Amniotic stem cell (primary cell): ENCODE results near the gene SUN5.
"Not testable (repeated sequence)": the region's sequence is repeated elsewhere in the genome, so short reads cannot be mapped to it uniquely, and the experiment has no call there.

ENCODE experiments used
- DNase-seq: peaks from one replicate; lab custom pipeline; 2025; lab: John Stamatoyannopoulos, UW

Gene SUN5

DNA sequence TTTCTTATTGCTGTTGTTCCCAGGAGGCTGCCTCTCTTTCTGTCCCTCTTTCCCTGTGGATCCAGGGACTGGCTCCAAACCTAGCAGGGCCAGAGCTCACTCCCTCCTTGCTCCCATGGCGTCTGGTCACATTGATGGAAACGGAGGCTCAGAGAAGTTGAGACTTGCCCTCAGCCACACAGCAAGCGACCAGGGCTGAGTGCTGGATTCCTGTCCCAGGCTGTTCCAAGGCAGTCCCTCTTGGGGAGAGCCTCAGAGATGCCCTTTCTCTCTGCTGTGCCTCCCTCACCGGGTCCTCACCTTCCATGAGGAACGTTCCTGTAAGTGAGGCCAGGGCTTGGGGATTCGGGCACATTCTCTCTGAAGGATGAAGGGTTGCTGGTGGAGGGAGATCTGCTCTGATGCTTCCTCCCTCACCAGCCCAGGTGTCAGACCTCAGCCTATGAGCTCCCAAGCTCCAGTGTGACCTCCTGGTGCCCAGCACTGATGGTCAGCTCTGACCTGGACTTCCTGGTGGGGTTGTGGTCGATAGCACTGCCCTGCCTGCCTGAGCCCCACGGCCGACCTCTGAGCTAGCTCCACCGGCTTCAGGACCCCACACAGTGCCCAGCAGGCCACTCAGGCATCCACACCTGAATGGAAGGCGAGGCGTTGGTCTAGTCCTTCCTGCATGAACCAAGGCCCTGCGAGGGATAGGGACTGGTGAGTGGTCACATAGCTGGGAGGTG, 26.8 kb downstream of the SUN5 start:
- no peak for DNase-seq

DNA sequence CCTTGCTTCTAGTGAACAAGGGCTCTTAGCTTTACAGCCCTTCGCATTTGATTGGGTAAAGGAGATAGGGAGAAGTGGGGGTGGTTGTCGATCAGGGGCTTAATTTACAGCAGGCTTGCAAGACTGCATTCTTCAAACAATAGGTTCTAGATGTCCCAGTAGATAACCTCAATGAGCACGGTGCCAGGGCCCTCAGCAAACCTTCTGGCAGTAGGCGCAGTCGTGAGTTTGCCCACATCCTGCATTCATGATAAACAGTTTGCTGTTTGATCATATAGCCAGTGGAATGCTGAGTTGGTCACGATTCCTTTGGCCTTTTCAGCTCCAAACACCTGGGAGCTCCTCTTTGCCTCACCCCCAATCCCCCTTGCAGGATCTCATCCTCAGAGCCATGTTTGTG, 27.5 kb downstream of the SUN5 start:
- no peak for DNase-seq

DNA sequence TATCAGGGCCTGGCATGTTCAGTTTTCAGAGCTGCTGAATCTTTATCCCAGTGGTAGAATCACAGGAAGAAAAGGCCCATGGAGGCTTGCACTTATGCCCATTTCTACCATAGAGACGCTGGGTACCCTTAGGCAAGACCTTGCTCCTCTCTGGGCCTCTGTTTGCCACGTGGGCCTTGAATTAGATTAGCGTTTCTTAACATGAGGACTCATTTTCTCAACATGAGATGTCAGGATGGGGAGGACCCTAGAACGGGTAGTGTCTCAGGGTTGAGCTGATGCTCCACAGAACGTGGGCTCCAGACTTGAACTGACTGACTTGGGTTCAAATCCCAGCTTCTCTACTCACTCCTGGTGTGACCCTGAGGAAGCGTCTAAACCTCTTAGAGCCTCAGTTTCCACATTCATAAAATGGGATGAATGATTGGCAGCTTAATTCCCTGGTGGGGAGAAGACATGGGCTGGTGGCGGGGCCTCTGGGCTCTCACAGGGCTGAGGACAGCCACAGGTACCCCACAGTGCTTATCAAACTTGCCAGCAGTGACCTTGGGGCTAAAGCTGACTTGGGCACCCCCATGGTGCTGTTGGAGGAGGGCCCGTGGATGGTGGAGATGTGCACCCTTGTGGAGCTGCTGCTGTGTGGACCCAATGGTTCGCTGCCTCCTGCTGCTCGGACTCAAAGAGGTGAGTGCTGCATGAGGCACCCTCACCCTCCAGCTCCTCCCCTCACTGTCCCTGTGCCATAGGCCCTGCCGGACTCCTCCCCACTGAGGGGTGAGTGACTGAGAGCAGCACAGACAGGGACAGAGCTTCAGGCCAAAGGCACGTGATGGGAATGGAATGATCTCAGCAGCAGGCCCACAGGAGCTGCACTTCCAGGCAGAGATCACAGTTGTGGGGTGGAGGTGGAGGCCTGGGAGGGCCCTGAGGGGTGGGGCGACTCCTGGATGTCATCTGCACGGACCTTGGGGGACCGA, 28.2 kb downstream of the SUN5 start:
- DNase-seq, result no peak

DNA sequence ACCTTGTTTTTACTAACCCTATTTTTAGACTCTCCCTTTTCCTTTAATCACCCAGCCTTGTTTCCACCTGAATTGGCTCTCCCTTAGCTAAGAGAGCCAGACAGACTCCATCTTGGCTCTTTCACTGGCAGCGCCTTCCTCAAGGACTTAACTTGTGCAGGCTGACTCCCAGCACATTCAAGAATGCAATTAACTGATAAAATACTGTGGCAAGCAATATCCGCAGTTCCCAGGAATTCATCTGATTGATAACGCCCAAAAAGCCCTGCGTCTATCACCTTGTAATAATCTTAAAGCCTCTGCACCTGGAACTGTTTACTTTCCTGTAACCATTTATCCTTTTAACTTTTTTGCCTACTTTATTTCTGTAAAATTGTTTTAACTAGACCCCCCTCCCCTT, 29.1 kb downstream of the SUN5 start:
- not testable (repeated sequence) for DNase-seq

DNA sequence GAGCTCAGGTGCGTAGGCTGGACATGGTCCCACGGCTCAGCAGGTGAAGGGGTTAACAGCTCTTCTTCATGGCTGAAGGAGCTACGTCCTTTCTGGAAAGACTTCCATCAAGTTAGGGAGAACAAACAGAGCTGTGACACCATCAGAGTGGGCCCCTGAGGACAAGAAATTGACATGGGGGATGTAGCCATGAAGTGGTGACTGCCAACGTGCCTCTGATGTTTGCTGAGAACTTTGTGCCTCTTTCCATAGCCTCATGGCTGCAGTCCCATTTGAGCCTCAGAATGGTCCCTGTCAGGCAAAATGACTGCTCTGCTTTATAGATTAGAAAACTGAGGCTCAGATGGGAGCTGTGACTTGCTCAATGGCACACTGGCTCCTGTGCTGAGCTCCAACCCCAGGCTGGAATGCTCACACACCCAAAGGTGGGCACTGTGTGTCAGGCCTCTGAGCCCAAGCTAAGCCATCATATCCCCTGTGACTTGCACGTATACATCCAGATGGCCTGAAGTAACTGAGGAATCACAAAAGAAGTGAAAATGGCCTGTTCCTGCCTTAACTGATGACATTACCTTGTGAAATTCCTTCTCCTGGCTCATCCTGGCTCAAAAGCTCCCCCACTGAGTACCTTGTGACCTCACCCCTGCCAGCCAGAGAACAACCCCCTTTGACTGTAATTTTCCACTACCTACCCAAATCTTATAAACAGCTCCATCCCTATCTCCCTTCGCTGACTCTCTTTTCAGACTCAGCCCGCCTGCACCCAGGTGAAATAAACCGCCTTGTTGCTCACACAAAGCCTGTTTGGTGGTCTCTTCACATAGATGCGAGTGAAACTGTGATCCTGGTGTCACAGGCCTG, 29.8 kb downstream of the SUN5 start:
- DNase-seq, result not testable (repeated sequence)

DNA sequence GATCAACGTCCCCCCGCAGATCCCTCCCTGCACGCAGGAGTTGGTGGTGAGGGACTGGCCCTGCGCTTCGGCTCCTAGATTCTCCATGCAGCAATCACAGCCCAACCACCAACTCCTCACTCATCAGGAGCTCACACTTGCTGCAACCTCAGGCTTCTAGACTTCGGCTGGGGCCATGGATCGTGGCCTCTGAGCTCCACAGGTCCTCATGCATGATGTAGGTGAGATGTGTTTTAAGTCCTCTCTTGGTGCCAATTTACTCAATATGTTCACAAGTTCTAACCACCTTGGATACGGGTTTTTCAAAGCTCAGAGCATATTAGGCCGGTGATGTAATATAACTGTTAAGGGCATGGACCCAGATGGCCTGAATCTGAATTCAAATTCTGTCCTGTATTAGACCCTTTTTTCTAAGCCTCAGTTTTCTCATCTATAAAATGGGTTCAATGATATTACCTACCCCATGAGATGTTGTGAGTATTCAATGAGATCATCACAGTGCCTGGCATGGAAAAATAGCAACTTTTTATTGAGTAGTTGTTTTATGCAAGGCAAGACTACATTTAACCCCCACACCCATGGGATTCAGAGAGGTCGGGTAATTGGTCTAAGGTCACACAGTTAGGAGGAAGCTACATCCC, 31.0 kb downstream of the SUN5 start:
- no peak for DNase-seq

DNA sequence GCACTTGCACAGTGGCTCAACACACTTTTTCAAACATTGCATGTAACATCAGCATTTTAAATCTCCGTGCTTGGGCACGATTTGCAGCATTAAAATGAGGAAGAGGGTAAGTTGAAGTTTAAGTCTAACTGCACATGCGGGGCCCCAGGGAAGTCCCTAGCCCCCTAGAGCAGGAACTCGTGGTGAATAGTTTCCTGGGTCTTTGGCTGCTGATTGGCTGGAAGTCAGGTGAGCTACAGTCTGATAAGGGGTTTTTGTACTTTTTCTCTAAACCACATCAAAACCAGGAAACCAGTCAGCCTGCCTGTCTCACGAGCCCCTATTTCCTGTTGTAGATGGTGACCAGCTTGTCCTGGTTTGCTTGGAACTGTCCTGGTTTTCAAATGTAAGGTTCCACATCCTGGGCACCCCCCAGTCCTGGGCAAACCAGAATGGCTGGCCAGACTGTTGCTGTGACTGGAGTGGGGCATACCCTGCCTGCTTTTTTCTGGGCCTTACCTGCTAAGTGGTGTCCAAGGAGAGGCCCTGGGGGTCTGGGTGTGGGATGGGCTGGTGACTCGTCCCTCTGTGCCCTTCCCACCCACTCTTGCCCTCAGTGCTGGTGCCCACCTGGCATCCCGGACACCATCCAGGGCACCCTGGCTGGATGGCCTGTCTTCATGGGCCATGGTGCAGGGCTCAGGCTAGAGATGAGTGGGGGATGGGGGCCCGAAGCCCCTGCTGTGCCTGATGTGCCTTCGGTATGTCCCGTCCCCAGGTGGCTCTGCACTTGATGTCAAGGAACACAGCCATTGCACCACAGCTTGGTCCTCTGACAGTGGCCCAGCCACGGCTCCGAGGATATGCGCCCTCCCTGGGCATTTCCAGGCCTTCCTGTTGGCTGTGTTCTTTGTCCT, 31.8 kb downstream of the SUN5 start:
- DNase-seq, result no peak

DNA sequence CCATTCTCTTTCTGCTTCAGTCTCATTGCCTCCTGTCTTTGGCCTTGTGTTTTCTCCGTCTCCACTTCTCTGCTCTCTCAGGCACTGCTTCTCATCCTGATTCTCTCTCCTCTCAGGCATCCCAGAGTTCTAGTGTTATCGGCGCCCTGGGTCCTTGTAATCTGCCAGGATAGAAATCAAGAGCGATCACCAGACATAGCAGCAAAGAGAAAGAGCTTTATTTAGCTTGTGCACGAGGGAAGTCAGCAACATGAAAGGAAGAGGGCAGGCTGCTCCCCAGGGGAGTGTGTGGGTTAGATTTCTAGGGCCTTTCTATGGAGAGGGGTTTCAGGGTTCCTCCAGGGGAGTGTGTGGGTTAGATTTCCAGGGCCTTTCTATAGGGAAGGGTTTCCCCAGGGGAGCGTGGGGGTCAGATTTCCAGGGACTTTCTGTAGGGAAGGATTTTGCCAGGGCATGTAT, 32.5 kb downstream of the SUN5 start:
- DNase-seq, result no peak

DNA sequence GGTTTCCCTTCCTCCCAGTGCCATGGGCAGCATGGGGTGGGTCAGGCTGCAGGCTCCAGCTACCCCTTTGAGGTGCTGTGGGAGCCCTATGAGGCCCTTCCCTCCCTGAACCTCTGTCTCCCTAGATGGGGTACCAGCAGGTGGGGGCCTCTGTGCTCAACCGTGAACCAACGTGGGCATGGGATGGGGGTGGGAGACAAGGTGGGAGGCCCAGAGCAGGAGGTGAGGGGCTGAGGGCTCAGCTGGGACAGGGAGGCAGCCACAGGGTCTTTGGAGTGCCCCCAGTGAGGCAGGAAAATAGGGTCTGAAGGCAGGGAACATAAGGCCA, 33.3 kb downstream of the SUN5 start:
- no peak for DNase-seq

DNA sequence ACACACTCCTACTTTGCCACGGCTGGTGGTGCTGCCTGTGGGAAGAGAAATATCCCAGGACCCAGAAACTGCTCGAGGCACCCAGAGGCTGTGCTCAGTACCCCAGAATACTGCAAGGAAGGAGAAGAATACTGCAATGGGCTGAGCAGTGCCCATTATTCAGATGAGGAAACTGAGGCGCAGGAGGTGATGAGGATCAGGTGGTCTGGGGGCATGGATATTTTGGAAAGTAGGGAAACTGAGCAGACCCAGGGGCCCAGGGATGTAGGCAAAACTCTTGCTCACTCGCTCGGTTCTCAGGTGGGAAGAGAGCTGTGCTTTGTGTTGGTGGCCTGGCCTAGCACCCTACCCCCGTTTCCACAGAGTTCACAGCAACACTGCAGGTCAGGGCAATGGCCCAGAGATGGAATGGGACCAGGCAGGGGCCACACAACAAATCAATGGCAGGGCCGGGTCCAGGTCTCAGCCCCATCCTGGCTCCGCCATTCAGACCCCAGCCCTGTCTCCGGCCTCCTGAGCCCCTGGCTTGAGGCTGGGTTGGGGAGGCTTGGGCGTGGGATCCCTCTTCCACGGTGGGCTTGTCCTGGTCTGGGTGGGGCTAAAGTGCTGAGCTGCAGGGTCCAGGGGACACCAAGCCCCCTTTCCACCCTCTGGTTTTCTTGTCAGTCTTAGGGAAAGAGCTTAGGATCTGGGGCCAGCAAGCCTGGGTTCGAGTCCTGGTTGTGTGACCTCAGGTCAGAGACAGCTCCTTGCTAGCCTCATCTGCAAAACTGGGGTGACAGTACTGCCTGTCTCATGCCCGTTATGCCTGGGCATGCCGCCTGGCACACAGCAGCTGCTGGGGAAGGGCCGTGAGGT, 33.9 kb downstream of the SUN5 start:
- no peak for DNase-seq

DNA sequence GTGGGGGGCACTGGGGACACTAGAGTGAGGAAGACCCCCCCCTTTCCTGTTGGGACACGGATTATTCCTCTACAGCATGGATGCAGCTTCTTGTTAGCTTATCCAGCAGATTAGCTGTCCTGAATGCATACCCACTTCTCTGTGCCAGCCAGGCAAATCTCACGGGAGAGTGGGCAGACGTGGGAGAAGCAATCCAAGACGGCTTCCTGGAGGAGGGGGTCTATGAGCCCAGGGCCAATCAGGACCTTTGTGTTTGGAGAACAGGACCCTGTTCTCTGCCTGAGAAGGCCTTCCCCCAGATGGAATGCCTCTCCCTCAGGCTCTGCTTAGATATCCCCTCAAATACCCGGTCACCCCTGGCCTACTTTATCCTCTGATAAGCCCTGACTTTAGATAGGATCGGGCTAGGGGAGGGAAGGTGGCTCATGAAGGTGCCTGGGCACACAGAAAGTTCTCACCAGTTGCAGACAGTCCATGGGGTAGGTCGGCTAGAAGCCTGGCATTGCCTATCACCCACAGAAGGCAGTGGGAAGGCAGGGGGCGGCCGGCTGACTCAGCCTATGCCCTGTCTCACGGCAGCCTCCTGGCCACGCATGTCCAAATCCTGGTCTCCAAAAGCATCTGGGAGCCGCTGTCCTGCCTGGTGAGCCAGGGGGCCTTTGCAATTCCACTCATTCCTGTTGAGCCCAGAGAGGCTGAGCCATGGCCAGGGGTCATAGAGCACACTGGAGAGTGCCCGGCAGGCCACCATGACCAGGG, 34.7 kb downstream of the SUN5 start:
- DNase-seq, result no peak

DNA sequence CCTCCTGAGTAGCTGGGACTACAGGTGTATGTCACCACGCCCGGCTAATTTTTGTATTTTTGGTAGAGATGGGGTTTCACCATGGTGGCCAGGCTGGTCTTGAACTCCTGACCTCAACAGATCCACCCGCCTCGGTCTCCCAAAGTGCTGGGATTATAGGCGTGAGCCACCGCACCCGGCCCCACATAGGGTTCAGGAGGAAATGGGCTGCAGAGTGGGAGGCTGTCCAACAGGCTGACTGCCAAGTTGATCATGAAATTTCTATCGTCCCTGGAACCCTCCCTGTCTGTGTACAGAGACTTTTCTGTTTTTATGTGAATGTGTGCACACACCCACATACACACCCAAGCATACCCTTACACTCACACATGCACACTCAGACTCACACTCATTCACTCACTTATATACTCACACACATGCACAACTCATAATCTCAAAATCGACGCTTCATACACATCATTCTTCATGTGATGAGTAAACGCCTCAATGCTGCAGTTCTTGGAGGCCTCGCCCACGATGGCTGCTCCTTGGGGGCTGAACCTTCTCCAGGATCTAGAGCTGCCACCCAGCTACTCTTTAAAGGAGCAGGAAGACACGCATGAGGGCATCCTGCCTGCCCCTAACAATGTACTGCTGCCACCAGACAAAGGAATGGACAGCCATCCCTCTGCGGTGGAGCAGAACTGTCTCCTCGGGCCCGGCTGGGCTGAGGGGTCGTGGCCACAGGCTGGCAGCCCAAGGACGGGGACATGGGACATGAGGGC, 35.6 kb downstream of the SUN5 start:
- no peak for DNase-seq

DNA sequence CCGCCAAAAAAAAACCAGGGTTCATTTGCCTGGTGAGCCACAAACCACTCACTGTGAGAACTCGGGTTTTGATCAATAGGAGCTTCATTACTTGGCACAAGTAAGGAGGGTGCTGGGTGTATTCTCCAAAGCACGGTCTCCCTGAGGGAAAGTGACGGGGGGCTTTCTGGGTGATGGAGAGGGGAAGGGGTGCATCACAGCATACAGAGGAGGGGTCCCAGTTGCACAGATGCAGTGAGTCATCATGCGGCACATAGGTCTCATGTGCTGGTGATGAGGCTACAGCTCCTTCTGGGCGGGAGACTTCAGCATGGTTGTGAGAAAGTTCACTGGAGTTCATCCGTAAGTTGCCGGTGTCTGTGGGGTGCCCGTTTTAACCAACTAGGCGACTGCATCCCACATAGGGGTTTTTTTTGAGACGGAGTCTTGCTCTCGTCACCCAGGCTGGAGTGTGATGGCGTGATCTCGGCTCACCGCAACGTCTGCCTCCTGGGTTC, 36.2 kb downstream of the SUN5 start:
- DNase-seq, result no peak

DNA sequence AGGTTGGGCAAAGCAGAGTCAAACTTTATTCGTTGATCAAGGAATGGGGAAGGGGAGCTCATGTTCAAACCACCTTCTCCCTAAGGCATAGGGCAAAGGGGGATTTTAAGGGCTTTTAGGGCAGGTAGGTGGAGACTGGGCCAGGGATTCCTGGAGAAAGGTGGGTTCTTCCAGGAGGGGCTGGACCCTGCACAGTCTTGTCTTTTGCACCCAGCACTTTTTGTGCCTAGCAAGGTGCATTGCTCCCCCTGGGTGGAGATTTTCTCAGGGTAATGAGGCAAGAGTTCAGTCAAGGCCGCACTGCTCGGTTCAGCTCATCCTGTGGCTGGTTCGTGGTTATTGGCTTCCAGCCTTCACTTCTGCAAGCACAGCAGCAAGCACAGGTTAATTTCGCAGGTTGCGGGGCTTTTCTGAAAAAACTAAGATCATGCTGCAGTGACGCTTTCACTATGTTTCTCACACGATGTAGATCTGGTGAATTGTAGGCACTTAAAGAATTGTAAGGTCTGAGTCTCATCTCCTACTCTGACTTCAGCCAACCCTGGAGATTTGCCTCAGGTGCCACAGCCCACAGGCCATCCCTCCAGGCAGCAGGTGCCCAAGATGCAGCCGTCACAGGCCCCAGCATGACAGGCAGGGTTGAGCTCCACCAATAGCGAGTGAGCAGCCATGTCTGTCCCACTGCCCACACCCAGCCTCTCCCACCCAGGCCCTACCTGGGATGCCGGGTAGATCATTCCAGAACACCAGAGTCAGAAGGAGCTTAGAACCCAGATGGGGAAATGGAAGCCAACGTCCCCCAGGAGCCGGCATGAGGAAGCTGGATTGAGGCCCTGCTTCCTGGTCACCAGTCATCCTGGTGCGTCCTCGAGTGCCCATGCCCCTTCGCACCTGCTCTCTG, 37.1 kb downstream of the SUN5 start:
- no peak for DNase-seq

DNA sequence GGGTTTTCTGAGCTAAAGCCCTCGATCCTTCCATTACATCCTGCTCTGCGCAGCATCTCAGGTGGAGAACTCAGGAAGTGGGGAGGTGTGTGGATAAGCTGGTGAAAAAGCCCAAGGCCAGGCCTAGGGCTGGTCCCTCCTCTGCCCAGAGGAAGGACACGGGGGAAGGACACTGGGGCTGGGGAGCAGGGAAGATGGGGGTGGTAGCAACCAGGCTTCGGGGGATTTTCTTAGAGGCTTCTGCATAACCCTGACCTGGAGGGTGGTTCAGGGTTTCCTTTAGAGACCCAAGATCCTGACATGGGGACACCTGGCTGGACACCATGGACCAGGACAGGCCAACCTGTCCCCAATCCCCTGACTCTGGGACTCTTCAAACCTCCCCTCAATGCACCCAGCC, 37.9 kb downstream of the SUN5 start:
- no peak for DNase-seq

DNA sequence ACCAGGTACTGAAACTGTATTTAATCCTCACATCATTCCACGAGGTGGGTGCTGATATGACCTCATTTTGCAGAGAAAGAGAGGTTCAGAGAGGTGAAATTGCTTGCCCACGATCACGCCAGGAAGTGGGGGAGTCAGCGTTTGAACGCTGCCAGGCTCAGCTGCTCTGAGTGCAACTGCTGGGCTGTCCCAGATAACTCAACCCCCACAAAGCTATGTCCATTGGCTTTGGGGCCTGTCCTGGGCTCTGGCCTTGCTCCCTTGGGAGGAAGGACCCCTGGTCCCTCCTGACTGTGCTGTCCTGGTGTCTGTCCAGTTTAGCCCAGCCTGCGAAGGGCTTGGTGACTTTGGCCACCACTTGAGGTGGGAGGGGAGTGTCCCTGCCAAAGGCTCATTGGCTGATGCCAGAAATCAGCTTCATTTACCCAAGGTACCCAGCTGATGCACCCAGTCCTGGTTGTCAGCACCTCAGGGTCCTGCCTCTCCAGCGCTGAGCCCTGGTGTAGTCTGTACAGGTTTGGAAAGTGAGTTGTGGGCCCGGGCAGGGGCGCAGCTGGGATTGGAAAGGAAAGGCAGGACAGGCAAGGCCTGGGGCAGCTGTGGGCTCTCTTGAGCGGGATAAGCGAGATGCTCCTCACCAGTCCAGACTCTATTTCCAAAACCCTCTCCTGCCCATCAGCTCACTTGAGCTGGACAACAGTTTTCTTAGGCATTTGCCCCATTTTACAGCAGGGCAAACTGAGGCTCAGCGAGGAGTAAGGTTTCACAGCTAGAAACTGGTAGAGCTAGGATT, 38.5 kb downstream of the SUN5 start:
- DNase-seq, result no peak
